Prostate gland (tissue), 2 donors: ENCODE data around the gene KCNK13.

Experiments
- CTCF ChIP-seq, 4 experiments: fragments of 200-600 bp in 2 of 4; fragments of 450-650 bp in 2 of 4; sonication (generic) in 2 of 4; IDR thresholded peaks; 1 replicate in 3 of 4; 2 replicates in 1 of 4; pipeline ENCODE4 v1.5.1; 2016 to 2019; ENCODE audit warnings: antibody characterized with exemption in 4 of 4, mild to moderate bottlenecking in 2 of 4, moderate library complexity in 2 of 4
- POLR2A ChIP-seq: fragments of 450-650 bp; IDR thresholded peaks from one replicate; pipeline ENCODE4 v1.6.1; 2016; ENCODE audit warnings: antibody characterized with exemption, mild to moderate bottlenecking

- TF ChIP-seq CTCF (IDR thresholded peaks at IDR 0.05) (no peak), POLR2A (no peak)
These were observed 22.4 kb upstream of the KCNK13 start for GRCh38 chr14:90039253-90040010.
